HG02610 (cell line): ENCODE measurements around the gene SLC52A1.

Experiments
- ATAC-seq: cut with Tn5 transposase; IDR thresholded peaks from one replicate; pipeline ENCODE4 v1.9.1; 2021; ENCODE audit warnings: mild to moderate bottlenecking, moderate library complexity; ENCODE audit not compliant: unreplicated experiment

SLC52A1 gene

DNA sequence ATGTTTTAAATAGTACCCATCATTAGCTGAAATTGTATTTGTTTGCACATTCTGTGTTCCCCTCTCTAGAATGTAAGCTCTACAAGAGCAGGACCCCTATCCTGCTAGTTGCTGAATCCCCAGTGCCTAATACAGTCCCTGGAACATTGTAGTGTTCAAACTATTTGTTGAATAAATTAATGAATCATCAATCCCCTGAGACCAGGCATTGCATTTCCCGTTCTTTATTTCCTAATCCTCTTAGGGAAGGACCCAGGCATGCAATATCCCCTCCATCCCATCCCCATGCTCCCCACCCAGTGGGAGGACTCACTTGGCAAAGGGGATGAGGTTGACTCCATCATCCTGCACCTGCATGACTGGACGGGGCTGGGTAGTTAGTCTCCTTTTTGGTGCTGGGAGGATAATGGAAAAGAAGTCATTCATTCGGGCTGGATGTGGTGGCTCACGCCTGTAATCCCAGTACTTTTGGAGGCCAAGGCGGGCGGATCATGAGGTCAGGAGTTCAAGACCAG is 41.1 kb downstream of the SLC52A1 start:
- no peak for ATAC-seq

DNA sequence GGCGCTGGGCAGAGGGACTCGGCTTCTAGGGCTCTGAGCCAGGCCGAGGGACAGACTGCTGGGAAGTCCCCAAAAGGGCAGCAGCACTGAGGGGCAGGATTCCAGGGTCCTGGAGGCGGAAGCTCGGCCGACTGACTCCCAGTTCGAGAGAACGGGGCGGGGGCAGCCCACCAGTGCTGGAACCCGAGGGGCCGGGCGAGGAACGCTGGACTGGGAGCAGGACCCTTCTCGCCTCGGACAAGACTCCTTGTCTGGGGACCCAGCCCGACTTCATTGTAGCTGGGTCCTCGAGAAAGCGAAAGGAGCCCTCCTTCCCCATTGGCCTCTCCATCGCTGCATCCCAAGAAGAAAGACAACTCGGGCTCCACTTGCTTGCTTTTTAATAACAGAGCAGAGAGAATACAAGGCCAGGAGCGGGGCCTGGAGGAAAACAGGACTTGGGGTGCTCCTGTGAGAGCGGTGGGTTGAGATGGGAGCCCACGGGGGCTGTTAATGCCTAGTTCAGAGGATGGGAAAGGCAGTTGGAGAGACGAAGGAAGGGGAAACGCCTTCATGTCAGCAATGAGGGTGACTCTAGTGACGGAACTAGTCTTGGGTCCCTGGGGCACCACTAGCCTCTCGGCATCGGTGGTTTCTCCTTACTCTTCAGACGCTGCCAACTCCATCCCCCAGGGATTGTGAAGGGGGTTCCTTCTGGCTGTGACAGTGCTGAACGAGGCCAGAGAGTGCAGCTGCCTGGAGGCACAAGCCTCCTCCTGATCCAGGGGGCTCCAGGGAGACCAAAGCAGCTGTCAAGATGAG is 47.3 kb downstream of the SLC52A1 start:
- ATAC-seq = no peak

DNA sequence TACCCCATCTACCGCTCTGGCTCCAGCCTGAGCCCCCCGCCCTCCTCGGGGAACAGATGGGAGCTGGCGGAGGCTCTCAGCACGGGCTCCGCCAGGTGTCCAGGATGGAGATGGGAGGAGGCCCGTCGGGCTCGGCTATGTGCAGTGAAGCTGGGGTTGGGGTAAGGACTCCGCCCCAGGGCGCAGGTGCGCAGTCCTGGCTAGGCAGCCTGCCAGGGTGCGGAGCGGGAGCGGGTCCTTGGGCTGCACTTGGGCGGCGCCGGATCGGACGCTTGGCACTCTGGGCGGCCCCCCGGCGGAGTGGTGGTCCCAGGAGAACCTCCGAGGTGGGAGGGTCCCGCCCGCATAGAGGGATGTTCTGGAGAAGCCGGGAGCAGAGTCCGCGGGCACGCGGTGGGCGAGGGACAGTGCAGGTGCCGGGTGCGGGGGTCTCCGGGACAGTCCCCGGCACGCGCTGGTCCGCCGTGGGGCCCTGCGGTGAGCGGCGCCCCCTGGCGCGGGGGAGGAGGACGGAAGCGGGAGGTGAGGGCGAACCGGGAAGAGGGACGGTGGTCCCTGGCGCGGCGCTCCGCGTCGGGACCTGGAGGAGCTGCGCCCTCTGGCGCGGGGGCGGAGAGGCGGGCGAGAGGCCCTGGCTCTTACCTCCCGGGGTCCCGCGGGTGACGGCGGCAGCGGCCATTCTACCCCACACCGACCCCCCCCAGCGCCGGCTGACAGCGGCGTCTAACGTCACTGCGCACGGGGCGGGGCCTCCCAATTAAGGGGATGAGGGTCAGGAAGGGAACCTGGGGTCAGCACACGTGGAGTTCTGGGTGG is 48.1 kb downstream of the SLC52A1 start, which contains the start of gene CAMTA2:
CAMTA2 (minus strand) TSS at position 725 of the 816 bp plus-strand sequence. CDS start 1,453 bp downstream, outside the sequence.
- peak; percentile 65 for ATAC-seq

DNA sequence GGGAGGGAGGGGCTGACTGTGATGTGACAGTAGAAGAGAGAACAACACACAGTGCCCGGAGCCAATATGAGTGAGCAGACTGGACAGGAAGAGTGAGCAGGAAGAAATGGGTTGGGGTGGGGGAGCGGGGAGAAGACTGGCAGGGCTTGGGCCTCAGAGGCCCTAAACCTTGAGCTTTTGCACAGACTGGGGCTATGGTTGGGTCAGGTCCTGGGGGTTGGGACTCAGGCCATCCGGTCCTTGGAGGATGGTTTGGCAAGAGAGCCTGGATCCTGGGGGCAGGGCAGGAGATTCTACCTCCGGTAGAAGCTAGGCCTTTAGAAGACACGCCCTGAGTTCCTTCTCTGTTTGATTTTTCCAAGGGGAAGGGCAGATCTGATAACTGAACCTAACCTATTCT is 48.8 kb downstream of the SLC52A1 start:
- no peak for ATAC-seq
